ENCODE measurements around the gene KIF1B. TPM values are rescaled to one million over a fixed set of nuclear protein-coding genes. Genes with fewer than 3 reads are reported as not detected.

Gene KIF1B
- total and polyA plus RNA-seq, 2 donors from 2014 or later = 8.0 to 46.4 TPM

DNA sequence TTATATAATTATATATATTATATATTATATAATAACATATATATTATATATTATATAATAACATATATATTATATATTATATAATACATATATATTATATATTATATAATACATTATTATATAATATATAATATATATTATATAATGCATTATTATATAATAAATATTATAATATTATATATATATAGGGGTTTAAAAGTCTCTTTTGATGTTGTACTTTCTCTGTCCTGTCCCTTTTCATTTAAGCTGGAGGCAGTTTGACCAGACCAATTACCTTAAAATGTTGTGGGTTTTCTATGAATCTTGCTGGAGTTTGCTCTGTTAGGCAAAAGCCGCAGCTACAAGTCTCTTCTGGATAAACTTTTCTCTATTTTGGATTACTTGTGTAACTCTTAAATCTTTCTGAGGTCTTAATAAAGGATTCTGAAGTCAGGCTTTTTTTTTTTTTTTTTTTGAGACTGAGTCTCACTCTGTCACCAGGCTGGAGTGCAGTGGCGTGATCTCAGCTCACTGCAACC lies 22.2 kb upstream of the KIF1B start:
- H3K36me3 ChIP-seq (ENCODE audit: control insufficient read depth in 2 of 3, insufficient read depth in 3 of 3, low read length in 3 of 3) = no peaks in the 10 kb centered on the region
- no peak overlapping the region for H3K27ac ChIP-seq (ENCODE audit: low read depth in 2 of 2, low read length in 2 of 2)
- H3K9me3 ChIP-seq (ENCODE audit: control insufficient read depth in 2 of 3, insufficient read depth in 1 of 3, low read length in 3 of 3) = no peaks in the 10 kb centered on the region
- no peak for DNase-seq
- TF ChIP-seq, protein P1, sequence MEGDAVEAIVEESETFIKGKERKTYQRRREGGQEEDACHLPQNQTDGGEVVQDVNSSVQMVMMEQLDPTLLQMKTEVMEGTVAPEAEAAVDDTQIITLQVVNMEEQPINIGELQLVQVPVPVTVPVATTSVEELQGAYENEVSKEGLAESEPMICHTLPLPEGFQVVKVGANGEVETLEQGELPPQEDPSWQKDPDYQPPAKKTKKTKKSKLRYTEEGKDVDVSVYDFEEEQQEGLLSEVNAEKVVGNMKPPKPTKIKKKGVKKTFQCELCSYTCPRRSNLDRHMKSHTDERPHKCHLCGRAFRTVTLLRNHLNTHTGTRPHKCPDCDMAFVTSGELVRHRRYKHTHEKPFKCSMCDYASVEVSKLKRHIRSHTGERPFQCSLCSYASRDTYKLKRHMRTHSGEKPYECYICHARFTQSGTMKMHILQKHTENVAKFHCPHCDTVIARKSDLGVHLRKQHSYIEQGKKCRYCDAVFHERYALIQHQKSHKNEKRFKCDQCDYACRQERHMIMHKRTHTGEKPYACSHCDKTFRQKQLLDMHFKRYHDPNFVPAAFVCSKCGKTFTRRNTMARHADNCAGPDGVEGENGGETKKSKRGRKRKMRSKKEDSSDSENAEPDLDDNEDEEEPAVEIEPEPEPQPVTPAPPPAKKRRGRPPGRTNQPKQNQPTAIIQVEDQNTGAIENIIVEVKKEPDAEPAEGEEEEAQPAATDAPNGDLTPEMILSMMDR (IDR thresholded peaks at IDR 0.05; ENCODE audit: borderline replicate concordance, extremely low read depth, insufficient read depth) = no peak
- H3K4me3 ChIP-seq (ENCODE audit: low read length in 3 of 3) = no peak overlapping the region
- intact Hi-C loops (cut with DNase I) = no loop called here
- H3K4me1 ChIP-seq (ENCODE audit: control insufficient read depth in 2 of 3, insufficient read depth in 2 of 3, low read depth in 1 of 3, low read length in 3 of 3) = no peaks in the 10 kb centered on the region
- no peak for FAIRE-seq
- no peak overlapping the region for H3K9ac ChIP-seq (ENCODE audit: low read length in 3 of 3)
- H3K27me3 ChIP-seq (ENCODE audit: control insufficient read depth, insufficient read depth, low read length) = no peaks in the 10 kb centered on the region

DNA sequence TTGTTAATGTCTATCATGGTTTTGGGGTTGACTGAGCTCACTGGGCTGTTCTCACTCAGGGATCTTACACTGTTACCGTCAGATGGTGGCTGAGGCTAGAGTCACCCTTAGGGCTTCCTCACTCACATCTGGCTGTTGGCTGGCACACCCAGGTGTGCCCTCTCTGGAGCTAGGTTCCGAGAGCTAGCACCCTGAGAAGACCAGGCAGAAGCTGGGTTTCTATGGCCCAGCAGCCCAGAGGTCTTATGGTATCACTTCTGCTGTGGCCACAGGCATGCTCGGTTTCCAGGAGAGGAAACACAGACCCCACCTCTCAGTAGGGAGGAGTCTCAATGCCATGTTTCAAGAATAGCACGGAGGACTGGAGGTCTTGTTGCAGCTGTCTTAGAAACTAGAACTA lies 20.7 kb upstream of the KIF1B start:
- intact Hi-C loops (cut with DNase I) = no loop called here

DNA sequence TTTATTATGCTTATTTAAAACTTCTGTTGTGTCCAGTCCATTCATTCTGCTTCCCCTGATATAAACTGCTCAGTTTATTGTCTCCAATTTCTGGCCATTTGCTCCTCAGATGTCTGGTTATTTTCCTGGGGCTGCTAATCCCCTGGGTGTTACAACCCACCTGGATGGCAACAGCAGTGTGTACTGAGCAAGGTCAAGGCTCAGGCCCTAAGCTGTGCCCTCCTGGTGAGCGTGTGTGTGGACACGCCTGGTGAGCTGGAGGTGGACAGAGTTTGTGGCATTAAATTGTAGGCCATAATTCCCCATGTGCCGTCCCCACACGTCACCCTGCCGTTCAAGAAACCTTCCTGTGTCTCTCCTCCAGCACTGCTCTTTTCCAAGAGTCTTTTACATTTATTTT lies 18.1 kb upstream of the KIF1B start:
- TF ChIP-seq, protein P1 (IDR thresholded peaks at IDR 0.05; ENCODE audit: borderline replicate concordance, extremely low read depth, insufficient read depth) = no peak
- H3K27ac ChIP-seq (ENCODE audit: low read depth in 2 of 2, low read length in 2 of 2) = no peak overlapping the region
- FAIRE-seq = no peak
- H3K4me1 ChIP-seq (ENCODE audit: control insufficient read depth in 2 of 3, insufficient read depth in 2 of 3, low read depth in 1 of 3, low read length in 3 of 3) = no peaks in the 10 kb centered on the region
- intact Hi-C loops (cut with DNase I) = no loop called here
- no peaks in the 10 kb centered on the region for H3K36me3 ChIP-seq (ENCODE audit: control insufficient read depth in 2 of 3, insufficient read depth in 3 of 3, low read length in 3 of 3)
- H3K27me3 ChIP-seq (ENCODE audit: control insufficient read depth, insufficient read depth, low read length) = no peaks in the 10 kb centered on the region
- peak in 1 of 5 donors; percentile 25 for DNase-seq
- H3K4me3 ChIP-seq (ENCODE audit: low read length in 3 of 3) = no peak overlapping the region
- H3K9ac ChIP-seq (ENCODE audit: low read length in 3 of 3) = no peak overlapping the region
- H3K9me3 ChIP-seq (ENCODE audit: control insufficient read depth in 2 of 3, insufficient read depth in 1 of 3, low read length in 3 of 3) = no peaks in the 10 kb centered on the region

More for the DNA sequence above, 20.7 kb upstream of the KIF1B start:
- no peaks in the 10 kb centered on the region for H3K36me3 ChIP-seq (ENCODE audit: control insufficient read depth in 2 of 3, insufficient read depth in 3 of 3, low read length in 3 of 3)
- no peaks in the 10 kb centered on the region for H3K27me3 ChIP-seq (ENCODE audit: control insufficient read depth, insufficient read depth, low read length)
- H3K9ac ChIP-seq (ENCODE audit: low read length in 3 of 3) = no peak overlapping the region
- no peak overlapping the region for H3K27ac ChIP-seq (ENCODE audit: low read depth in 2 of 2, low read length in 2 of 2)
- FAIRE-seq (no peak), DNase-seq (no peak)
- TF ChIP-seq, protein P1 (IDR thresholded peaks at IDR 0.05; ENCODE audit: borderline replicate concordance, extremely low read depth, insufficient read depth) = no peak
- no peaks in the 10 kb centered on the region for H3K4me1 ChIP-seq (ENCODE audit: control insufficient read depth in 2 of 3, insufficient read depth in 2 of 3, low read depth in 1 of 3, low read length in 3 of 3)
- H3K4me3 ChIP-seq (ENCODE audit: low read length in 3 of 3) = no peak overlapping the region
- no peaks in the 10 kb centered on the region for H3K9me3 ChIP-seq (ENCODE audit: control insufficient read depth in 2 of 3, insufficient read depth in 1 of 3, low read length in 3 of 3)

DNA sequence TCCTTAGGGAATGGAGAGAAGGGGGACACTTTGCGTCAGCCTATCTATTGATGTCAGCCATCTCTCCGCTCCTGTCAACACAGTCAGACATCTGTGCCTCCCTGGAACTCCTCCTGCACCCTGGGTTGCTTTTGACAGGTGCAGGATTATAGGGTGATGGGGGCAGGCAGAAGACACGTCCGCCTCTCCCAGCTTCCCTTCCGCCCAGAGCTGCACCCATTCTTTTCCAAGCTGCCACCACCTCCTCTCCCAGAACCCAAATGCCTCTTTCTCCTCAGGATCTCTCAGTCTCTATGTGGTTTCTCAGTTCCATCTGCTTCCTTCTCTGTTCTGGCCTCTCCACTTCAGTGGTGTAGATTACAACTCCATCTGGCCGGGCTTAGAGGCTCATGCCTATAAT lies 17.1 kb upstream of the KIF1B start:
- H3K9me3 ChIP-seq (ENCODE audit: control insufficient read depth in 2 of 3, insufficient read depth in 1 of 3, low read length in 3 of 3) = no peaks in the 10 kb centered on the region
- H3K4me1 ChIP-seq (ENCODE audit: control insufficient read depth in 2 of 3, insufficient read depth in 2 of 3, low read depth in 1 of 3, low read length in 3 of 3) = no peaks in the 10 kb centered on the region
- no peak for FAIRE-seq
- no peak overlapping the region for H3K27ac ChIP-seq (ENCODE audit: low read depth in 2 of 2, low read length in 2 of 2)
- intact Hi-C loops (cut with DNase I) = no loop called here
- H3K27me3 ChIP-seq (ENCODE audit: control insufficient read depth, insufficient read depth, low read length) = no peaks in the 10 kb centered on the region
- H3K36me3 ChIP-seq (ENCODE audit: control insufficient read depth in 2 of 3, insufficient read depth in 3 of 3, low read length in 3 of 3) = no peaks in the 10 kb centered on the region
- no peak overlapping the region for H3K4me3 ChIP-seq (ENCODE audit: low read length in 3 of 3)
- TF ChIP-seq, protein P1 (IDR thresholded peaks at IDR 0.05; ENCODE audit: borderline replicate concordance, extremely low read depth, insufficient read depth) = no peak
- no peak overlapping the region for H3K9ac ChIP-seq (ENCODE audit: low read length in 3 of 3)
- DNase-seq = no peak
